SK-N-DZ (cell line): Measurements from ENCODE around the gene PLA2G2A. TPM values are rescaled to one million over a fixed set of nuclear protein-coding genes. Genes with fewer than 3 reads are reported as not detected.
"Not testable (repeated sequence)": the region's sequence is repeated elsewhere in the genome, so short reads cannot be mapped to it uniquely, and the experiment has no call there.

Experiments used
- DNase-seq: peaks from one replicate; pipeline ENCODE4 v3.0.0-alpha.2; 2015; ENCODE audit warnings: low spot score
- polyA plus RNA-seq, 2 experiments: library from polyadenylated mRNA; depleted of rRNA; stranded (reverse); fragments of >200 nt; gene quantifications; 2 replicates each; pipeline ENCODE4 v1.2.3, GENCODE V29; 2014

The PLA2G2A gene
- not detected in 2 replicates for polyA plus RNA-seq (2014; cell fraction: cytosol; rRNA removed)
- not detected in 2 replicates for polyA plus RNA-seq (2014; cell fraction: nucleus; rRNA removed)

- DNase-seq: no peak
Measured at GRCh38 chr1:19979494-19979977, at the start of gene PLA2G2A. Gene PLA2G2A (minus strand): TSS chr1:19979618. CDS start chr1:19978773, 845 bp downstream.

GRCh38 chr1:20028726-20029125 lies 49.3 kb upstream of the PLA2G2A start:
- DNase-seq: no peak

- no peak for DNase-seq
Measured at GRCh38 chr1:20028125-20028524, 48.7 kb upstream of the PLA2G2A start.

- DNase-seq: no peak
Measured at GRCh38 chr1:20017741-20018140, 38.3 kb upstream of the PLA2G2A start.

GRCh38 chr1:20014153-20014552 lies 34.7 kb upstream of the PLA2G2A start:
- no peak for DNase-seq

- no peak for DNase-seq
Measured at GRCh38 chr1:20010016-20010415, 30.6 kb upstream of the PLA2G2A start.

GRCh38 chr1:20009212-20009611 lies 29.8 kb upstream of the PLA2G2A start:
- DNase-seq: no peak

GRCh38 chr1:20008391-20008841 lies 29.0 kb upstream of the PLA2G2A start:
- DNase-seq: no peak

GRCh38 chr1:19998823-19999222 lies 19.4 kb upstream of the PLA2G2A start:
- DNase-seq: not testable (repeated sequence)

- no peak for DNase-seq
Measured at GRCh38 chr1:19990689-19991088, 11.3 kb upstream of the PLA2G2A start.

GRCh38 chr1:19990182-19990582 lies 10.8 kb upstream of the PLA2G2A start:
- not testable (repeated sequence) for DNase-seq

GRCh38 chr1:19988267-19989006 lies 9.0 kb upstream of the PLA2G2A start:
- no peak for DNase-seq

GRCh38 chr1:19987719-19988118 lies 8.3 kb upstream of the PLA2G2A start:
- DNase-seq: no peak

GRCh38 chr1:19984409-19985016 lies 5.1 kb upstream of the PLA2G2A start:
- not testable (repeated sequence) for DNase-seq

- no peak for DNase-seq
Measured at GRCh38 chr1:19981507-19982312, 2.3 kb upstream of the PLA2G2A start.

- no peak for DNase-seq
Measured at GRCh38 chr1:19981170-19981506, 1.7 kb upstream of the PLA2G2A start.

- DNase-seq: no peak
Measured at GRCh38 chr1:19980314-19980713, 896 bp upstream of the PLA2G2A start.

- no peak for DNase-seq
Measured at GRCh38 chr1:19978143-19978542, 1.3 kb downstream of the PLA2G2A start.

GRCh38 chr1:19976317-19977003 lies 3.0 kb downstream of the PLA2G2A start:
- DNase-seq: no peak

- DNase-seq: no peak
Measured at GRCh38 chr1:19975423-19976193, 3.8 kb downstream of the PLA2G2A start.
